B cell (primary cell): ENCODE data around the gene CDC37L1.

Experiments
- EZH2 ChIP-seq: IDR thresholded peaks from 2 replicates; pipeline ENCODE4 v1.6.1; 2012; ENCODE audit warnings: borderline replicate concordance, low read depth, mild to moderate bottlenecking, moderate library complexity, low read length; ENCODE audit not compliant: insufficient read depth, poor library complexity, severe bottlenecking
- TF ChIP-seq, protein P1 (sequence below): fragments of 200-600 bp; IDR thresholded peaks from one replicate; pipeline ENCODE4 v1.8.0; 2022; ENCODE audit warnings: antibody characterized with exemption, mild to moderate bottlenecking

DNA sequence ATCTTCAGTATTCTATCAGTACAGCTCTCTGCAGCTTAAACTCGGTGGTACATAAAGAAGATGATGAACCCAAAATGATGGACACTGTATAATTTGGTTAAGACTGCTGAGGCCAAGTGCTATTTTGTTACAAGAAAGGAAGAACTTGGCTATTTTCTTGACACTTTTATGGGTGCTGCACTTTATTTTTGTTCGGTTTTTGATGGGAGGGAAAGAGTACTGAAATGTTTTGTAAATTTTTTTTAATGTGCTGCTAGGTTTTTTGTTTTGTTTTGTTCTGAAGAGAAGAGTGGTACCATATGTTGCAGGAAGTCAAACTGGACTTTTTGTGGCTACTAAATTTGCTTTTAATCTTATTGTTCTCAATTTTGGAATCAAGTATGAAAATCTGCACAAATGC, 26.7 kb downstream of the CDC37L1 start:
- TF ChIP-seq, protein P1, sequence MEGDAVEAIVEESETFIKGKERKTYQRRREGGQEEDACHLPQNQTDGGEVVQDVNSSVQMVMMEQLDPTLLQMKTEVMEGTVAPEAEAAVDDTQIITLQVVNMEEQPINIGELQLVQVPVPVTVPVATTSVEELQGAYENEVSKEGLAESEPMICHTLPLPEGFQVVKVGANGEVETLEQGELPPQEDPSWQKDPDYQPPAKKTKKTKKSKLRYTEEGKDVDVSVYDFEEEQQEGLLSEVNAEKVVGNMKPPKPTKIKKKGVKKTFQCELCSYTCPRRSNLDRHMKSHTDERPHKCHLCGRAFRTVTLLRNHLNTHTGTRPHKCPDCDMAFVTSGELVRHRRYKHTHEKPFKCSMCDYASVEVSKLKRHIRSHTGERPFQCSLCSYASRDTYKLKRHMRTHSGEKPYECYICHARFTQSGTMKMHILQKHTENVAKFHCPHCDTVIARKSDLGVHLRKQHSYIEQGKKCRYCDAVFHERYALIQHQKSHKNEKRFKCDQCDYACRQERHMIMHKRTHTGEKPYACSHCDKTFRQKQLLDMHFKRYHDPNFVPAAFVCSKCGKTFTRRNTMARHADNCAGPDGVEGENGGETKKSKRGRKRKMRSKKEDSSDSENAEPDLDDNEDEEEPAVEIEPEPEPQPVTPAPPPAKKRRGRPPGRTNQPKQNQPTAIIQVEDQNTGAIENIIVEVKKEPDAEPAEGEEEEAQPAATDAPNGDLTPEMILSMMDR: no peak
- TF ChIP-seq EZH2: no peak
